Keratinocyte (primary cell): Measurements from ENCODE around the gene CCNT1.

ENCODE experiments used
- EZH2 ChIP-seq: IDR thresholded peaks from one replicate; pipeline ENCODE4 v1.6.1; 2012; ENCODE audit warnings: inconsistent platforms, mild to moderate bottlenecking, low read length, moderate library complexity
- TF ChIP-seq, protein P1 (sequence below), 3 experiments: IDR thresholded peaks in 1 of 3; conservative IDR thresholded peaks in 1 of 3; optimal IDR thresholded peaks in 1 of 3; 2 replicates in 2 of 3; 3 replicates in 1 of 3; pipeline versions ENCODE3 to v1.5.1; 2011; ENCODE audit warnings: low read length in 3 of 3, mild to moderate bottlenecking in 3 of 3, moderate library complexity in 2 of 3, control low read depth in 1 of 3, inconsistent platforms in 1 of 3; ENCODE audit not compliant: insufficient read depth in 2 of 3; ENCODE audit errors: extremely low read depth in 1 of 3

- TF ChIP-seq, protein P1, sequence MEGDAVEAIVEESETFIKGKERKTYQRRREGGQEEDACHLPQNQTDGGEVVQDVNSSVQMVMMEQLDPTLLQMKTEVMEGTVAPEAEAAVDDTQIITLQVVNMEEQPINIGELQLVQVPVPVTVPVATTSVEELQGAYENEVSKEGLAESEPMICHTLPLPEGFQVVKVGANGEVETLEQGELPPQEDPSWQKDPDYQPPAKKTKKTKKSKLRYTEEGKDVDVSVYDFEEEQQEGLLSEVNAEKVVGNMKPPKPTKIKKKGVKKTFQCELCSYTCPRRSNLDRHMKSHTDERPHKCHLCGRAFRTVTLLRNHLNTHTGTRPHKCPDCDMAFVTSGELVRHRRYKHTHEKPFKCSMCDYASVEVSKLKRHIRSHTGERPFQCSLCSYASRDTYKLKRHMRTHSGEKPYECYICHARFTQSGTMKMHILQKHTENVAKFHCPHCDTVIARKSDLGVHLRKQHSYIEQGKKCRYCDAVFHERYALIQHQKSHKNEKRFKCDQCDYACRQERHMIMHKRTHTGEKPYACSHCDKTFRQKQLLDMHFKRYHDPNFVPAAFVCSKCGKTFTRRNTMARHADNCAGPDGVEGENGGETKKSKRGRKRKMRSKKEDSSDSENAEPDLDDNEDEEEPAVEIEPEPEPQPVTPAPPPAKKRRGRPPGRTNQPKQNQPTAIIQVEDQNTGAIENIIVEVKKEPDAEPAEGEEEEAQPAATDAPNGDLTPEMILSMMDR (optimal IDR thresholded peaks at IDR 0.05 in 1 of 3, IDR thresholded peaks at IDR 0.05 in 1 of 3, conservative IDR thresholded peaks at IDR 0.05 in 1 of 3; ENCODE audit: extremely low read depth in 1 of 3, insufficient read depth in 2 of 3, low read length in 3 of 3) = no peak
- no peak for TF ChIP-seq EZH2
Measured at GRCh38 chr12:48696626-48697025, 19.9 kb downstream of the CCNT1 start.
